Motor neuron (in vitro differentiated cells): Measurements from ENCODE around the gene UNC5A. TPM values are rescaled to one million over a fixed set of nuclear protein-coding genes. Genes with fewer than 3 reads are reported as not detected.

Experiments
- ATAC-seq, 8 experiments: fragments of 200-7000 bp; cut with Tn5 transposase; replicated peaks in 6 of 8; 2 replicates each; pipeline ENCODE4 v1.8.0; 2021; ENCODE audit warnings: mild to moderate bottlenecking in 8 of 8, moderate library complexity in 8 of 8
- H3K27ac ChIP-seq, 2 donors: fragments of 250-450 bp; sonication (Bioruptor Pico); 2 replicates each; pipeline ENCODE4 v1.9.0; 2021; ENCODE audit warnings: antibody characterized with exemption in 2 of 2, mild to moderate bottlenecking in 2 of 2, moderate library complexity in 1 of 2
- H3K4me1 ChIP-seq, 2 donors: fragments of 250-450 bp; sonication (Bioruptor Pico); replicated peaks in 1 of 2; 2 replicates each; pipeline ENCODE4 v1.6.1; 2021; ENCODE audit warnings: antibody characterized with exemption in 2 of 2, mild to moderate bottlenecking in 2 of 2, moderate library complexity in 1 of 2
- H3K4me3 ChIP-seq, 5 donors: fragments of 250-450 bp; sonication (Bioruptor Pico); 2 replicates each; pipeline ENCODE4 v1.9.0; 2021; ENCODE audit warnings: antibody characterized with exemption in 5 of 5, mild to moderate bottlenecking in 5 of 5, moderate library complexity in 4 of 5
- WGBS, 10 experiments: fragments of 450-650 bp; shearing (Covaris generic); methylation state at CpG; one replicate each; pipeline ENCODE4 v1.0.0; 2022; 5-methylcytosine and 5-hydroxymethylcytosine counted together
- in situ Hi-C, 9 experiments: fragments of 400-800 bp; cut with MboI; loops; one replicate each; pipeline ENCODE4 v1.15.0; 2021; ENCODE audit warnings: low sequenced_read_pairs in 9 of 9, low pct_unique_long_range_greater_than_20kb in 2 of 9; ENCODE audit not compliant: unreplicated experiment in 9 of 9
- total RNA-seq, 8 experiments: library from RNA; unstranded; fragments of 300-600 nt; gene quantifications; 2 replicates each; pipeline versions ENCODE4 v1.2.3 to v1.2.4, GENCODE V29; 2022

The UNC5A gene
- 1 to 10 TPM in 4 of 8 experiments, under 1 TPM in 4; 0.22 to 4.4 (median 0.92) TPM for total RNA-seq

- ATAC-seq, result peak; percentile 50 to 81 (median 72)
- no peak within 1 kb of the TSS for H3K27ac ChIP-seq
- no CpG with 5 or more reads among the region's 65 CpGs for WGBS, 10 experiments
- H3K4me3 ChIP-seq, result peak within 1 kb of the TSS; percentile 49 to 81 (median 64)
- H3K4me1 ChIP-seq, result peaks cover 7 to 18% of the 10 kb centered on the region in 2 donors
- in situ Hi-C loops, result no loop called here
These were observed at the start of gene UNC5A for GRCh38 chr5:176810081-176810597. Gene UNC5A (plus strand): TSS chr5:176810559. CDS start chr5:176810751, 192 bp downstream.

GRCh38 chr5:176761755-176762154, 48.6 kb upstream of the UNC5A start:
- in situ Hi-C loops, result no loop called here

GRCh38 chr5:176762489-176762888, 47.9 kb upstream of the UNC5A start:
- no peak for ATAC-seq
- in situ Hi-C loops, result no loop called here
- WGBS, 10 experiments, result 20 to 83% (median 62%) methylated on average over 1 to 8 of the region's 9 CpGs; no CpG with 5 or more reads in 3 of the 10 experiments
- no peak overlapping the region for H3K4me3 ChIP-seq
- H3K4me1 ChIP-seq, result no peaks in the 10 kb centered on the region
- no peak overlapping the region for H3K27ac ChIP-seq

More at GRCh38 chr5:176761755-176762154, 48.6 kb upstream of the UNC5A start:
- H3K4me3 ChIP-seq, result no peak overlapping the region
- WGBS, 10 experiments, result 0 to 90% (median 73%) methylated on average over 1 to 2 of the region's 2 CpGs; no CpG with 5 or more reads in 2 of the 10 experiments
- no peaks in the 10 kb centered on the region for H3K4me1 ChIP-seq
- ATAC-seq, result no peak
- H3K27ac ChIP-seq, result no peak overlapping the region

GRCh38 chr5:176765687-176766086, 44.7 kb upstream of the UNC5A start:
- WGBS, 10 experiments, result 3 to 100% (median 72%) methylated on average over 1 of the region's 1 CpG
- ATAC-seq, result no peak
- in situ Hi-C loops, result no loop called here
- no peak overlapping the region for H3K27ac ChIP-seq
- H3K4me1 ChIP-seq, result no peaks in the 10 kb centered on the region
- no peak overlapping the region for H3K4me3 ChIP-seq

- ATAC-seq, result no peak
- in situ Hi-C loops, result no loop called here
- 11 to 100% (median 58%) methylated on average over 1 to 9 of the region's 10 CpGs; no CpG with 5 or more reads in 2 of the 10 experiments for WGBS, 10 experiments
- no peak overlapping the region for H3K4me3 ChIP-seq
- H3K4me1 ChIP-seq, result no peaks in the 10 kb centered on the region
- H3K27ac ChIP-seq, result no peak overlapping the region
These were observed 42.0 kb upstream of the UNC5A start for GRCh38 chr5:176768174-176768970.

GRCh38 chr5:176769911-176770310, 40.4 kb upstream of the UNC5A start:
- Histone ChIP-seq H3K4me3 (no peak overlapping the region), H3K4me1 (no peaks in the 10 kb centered on the region), H3K27ac (no peak overlapping the region)
- no peak for ATAC-seq
- WGBS, 10 experiments, result 42 to 100% (median 82%) methylated on average over 2 to 7 of the region's 9 CpGs; no CpG with 5 or more reads in 1 of the 10 experiments
- in situ Hi-C loops, result no loop called here

GRCh38 chr5:176770431-176770830, 39.9 kb upstream of the UNC5A start:
- in situ Hi-C loops, result no loop called here
- 38 to 100% (median 76%) methylated on average over 1 to 7 of the region's 8 CpGs for WGBS, 10 experiments
- no peak overlapping the region for H3K4me3 ChIP-seq
- H3K27ac ChIP-seq, result no peak overlapping the region
- ATAC-seq, result no peak
- H3K4me1 ChIP-seq, result no peaks in the 10 kb centered on the region

GRCh38 chr5:176771102-176771845, 39.1 kb upstream of the UNC5A start:
- no peak for ATAC-seq
- Histone ChIP-seq H3K27ac (no peak overlapping the region), H3K4me3 (no peak overlapping the region), H3K4me1 (no peaks in the 10 kb centered on the region)
- in situ Hi-C loops, result no loop called here
- 54 to 100% (median 80%) methylated on average over 1 to 8 of the region's 8 CpGs for WGBS, 10 experiments

GRCh38 chr5:176772271-176773210, 37.8 kb upstream of the UNC5A start:
- Histone ChIP-seq H3K4me1 (no peaks in the 10 kb centered on the region), H3K27ac (no peak overlapping the region), H3K4me3 (no peak overlapping the region)
- 7 to 93% (median 40%) methylated on average over 2 to 8 of the region's 13 CpGs; no CpG with 5 or more reads in 1 of the 10 experiments for WGBS, 10 experiments
- in situ Hi-C loops, result no loop called here
- ATAC-seq, result no peak

- in situ Hi-C loops, result no loop called here
- ATAC-seq, result no peak
- no peaks in the 10 kb centered on the region for H3K4me1 ChIP-seq
- H3K27ac ChIP-seq, result no peak overlapping the region
- 0 to 90% (median 73%) methylated on average over 1 to 15 of the region's 16 CpGs; no CpG with 5 or more reads in 2 of the 10 experiments for WGBS, 10 experiments
- H3K4me3 ChIP-seq, result no peak overlapping the region
These were observed 36.8 kb upstream of the UNC5A start for GRCh38 chr5:176773408-176774035.

- in situ Hi-C loops, result no loop called here
- whole genome bisulfite sequencing, 10 experiments, result 20 to 67% (median 30%) methylated on average over 1 to 12 of the region's 24 CpGs; no CpG with 5 or more reads in 1 of the 10 experiments
- Histone ChIP-seq H3K27ac (no peak overlapping the region), H3K4me1 (no peaks in the 10 kb centered on the region), H3K4me3 (no peak overlapping the region)
- ATAC-seq, result no peak
These were observed 35.9 kb upstream of the UNC5A start for GRCh38 chr5:176774216-176775171.
